T-helper 1 cell treated with Interleukin-12 subunit alpha and Interleukin-12 subunit beta and Interleukin-4 antibody, amounts not matched to agents 30 ng/mL and 1 ng/mL, for 36 hours (primary cell): ENCODE data around the gene ENPP1. TPM values are rescaled to one million over a fixed set of nuclear protein-coding genes. Genes with fewer than 3 reads are reported as not detected.

Source experiments
- intact Hi-C: fragments of 100-400 bp; cut with micrococcal nuclease; formaldehyde crosslinking; loops from one replicate; pipeline ENCODE4 v1.15.1; 2024
- total RNA-seq: library from RNA; stranded (reverse); gene quantifications from 2 replicates; pipeline ENCODE4 v1.2.3, GENCODE V29; 2022

The ENPP1 gene
- 0.24 and 0.27 TPM in 2 replicates for total RNA-seq

DNA sequence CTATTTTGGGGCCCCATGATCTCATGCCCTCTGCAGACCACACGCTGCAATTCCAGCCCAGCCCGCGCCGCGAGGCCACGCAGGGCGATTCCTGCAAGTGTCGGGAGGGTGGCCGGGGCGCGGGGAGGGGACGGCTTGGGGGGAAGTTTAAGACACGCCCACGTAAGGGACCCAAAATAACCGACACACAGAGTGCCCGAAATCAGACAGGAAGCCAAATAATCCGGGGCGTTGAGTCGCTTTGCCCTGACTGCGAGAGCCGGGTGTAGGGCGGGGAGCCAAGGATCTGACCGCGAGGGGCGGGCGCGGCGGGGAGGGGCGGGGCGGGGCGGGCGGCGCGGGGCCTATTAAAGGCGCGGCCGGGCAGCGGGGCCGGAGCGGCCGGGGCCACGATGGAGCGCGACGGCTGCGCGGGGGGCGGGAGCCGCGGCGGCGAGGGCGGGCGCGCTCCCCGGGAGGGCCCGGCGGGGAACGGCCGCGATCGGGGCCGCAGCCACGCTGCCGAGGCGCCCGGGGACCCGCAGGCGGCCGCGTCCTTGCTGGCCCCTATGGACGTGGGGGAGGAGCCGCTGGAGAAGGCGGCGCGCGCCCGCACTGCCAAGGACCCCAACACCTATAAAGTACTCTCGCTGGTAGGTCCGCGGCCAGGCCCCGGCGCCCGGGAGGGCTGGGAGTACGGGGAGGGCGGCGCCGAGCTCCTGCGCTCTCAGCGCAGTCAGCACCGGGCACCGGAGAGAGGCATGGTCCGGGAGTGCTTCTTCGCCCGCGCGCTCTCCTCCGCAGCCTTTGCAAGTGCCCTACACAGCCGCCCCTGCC lies at the start of gene ENPP1:
ENPP1 (plus strand) TSS at position 377 of the 816 bp plus-strand sequence; CDS start at position 393, 16 bp downstream.
- intact Hi-C loops: loop anchor here (5.0 kb wide), 1 partner anchor 181 kb away; the partner anchor contains the start of gene MED23

DNA sequence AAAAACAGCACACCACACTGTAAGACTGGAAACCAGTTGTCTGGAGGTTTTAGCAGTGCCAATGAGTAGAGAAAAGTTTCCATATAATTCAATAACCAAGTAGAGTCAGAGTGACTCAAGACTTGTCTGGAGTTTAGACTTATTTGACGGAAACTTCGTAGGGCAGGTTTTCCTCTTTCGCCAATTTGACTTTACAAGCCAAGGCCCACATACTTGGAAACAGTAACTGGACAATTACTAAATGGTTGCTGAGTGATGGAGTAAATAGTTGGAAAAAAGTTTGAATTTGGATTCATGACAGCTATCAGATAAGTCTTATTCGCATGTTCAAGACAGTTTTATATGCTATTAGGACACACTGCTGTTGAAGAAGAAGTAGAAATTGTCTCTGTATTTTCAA lies 48.9 kb upstream of the ENPP1 start:
- intact Hi-C loops: no loop called here

DNA sequence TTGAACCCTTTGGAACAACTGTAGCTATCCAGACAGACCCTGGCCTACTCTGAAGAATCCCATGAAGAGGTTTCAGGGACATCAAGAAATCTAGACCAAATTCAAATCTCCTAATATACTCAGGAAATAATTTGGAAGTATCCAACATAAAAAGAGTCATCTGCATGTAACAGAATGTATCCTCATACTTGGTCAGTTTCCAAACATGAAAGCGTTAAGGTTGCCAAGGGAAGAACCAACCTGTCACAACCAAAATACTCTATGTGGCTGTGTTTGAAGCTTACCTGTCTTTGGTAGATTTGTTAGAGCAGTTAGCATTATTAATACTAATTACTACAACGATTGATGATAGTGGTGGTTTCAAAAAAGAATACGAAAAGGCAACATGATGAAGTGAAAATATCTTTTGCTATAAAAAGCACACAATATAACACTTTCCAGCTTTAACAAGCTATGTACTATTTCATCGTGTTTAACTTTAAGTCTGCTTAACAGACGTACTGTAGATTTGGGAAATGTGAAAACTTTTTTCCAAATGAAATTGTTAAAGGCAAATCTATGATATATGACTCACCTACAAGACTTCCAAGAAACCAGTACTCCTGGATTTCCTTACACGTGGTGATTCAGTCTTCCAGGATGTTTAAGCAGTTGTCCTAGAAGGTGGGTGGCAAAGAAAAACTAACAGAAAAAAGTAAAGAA lies 46.6 kb upstream of the ENPP1 start:
- intact Hi-C loops: no loop called here

DNA sequence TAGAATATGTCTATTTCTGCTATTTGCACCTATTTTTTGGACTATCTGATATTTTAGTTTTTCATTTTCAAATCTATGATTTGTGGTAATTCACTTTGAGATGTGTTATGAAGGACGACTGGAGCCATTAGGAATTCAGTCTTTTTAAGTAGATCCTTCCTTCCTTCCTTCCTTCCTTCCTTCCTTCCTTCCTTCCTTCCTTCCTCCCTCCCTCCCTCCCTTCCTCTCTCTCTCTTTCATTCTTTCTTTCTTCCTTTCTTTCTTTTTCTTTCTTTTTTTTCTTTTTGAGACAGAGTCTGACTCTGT lies 46.1 kb upstream of the ENPP1 start:
- intact Hi-C loops: no loop called here

- intact Hi-C loops: no loop called here
Observed at GRCh38 chr6:131762984-131763383, 44.8 kb upstream of the ENPP1 start.

DNA sequence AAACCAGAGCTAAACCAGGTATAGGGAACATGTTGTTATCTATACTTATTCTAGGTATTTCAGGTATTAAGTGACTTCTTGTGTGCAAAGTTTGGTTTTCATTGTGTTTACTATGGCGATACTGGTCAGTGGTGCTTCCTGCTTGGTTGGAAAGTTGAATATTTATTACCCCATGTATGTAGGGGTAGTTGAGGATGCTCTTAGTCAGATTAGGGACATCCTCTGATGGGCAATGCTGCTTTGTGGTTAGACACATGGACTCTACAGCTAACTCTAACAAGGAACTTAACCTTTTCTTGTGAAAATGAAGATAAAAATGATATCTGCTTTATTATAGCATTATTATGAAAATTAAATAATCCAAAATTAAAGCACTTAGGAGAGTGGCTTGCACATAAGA lies 44.1 kb upstream of the ENPP1 start:
- intact Hi-C loops: no loop called here

- intact Hi-C loops: no loop called here
Observed at GRCh38 chr6:131764350-131764749, 43.5 kb upstream of the ENPP1 start.

DNA sequence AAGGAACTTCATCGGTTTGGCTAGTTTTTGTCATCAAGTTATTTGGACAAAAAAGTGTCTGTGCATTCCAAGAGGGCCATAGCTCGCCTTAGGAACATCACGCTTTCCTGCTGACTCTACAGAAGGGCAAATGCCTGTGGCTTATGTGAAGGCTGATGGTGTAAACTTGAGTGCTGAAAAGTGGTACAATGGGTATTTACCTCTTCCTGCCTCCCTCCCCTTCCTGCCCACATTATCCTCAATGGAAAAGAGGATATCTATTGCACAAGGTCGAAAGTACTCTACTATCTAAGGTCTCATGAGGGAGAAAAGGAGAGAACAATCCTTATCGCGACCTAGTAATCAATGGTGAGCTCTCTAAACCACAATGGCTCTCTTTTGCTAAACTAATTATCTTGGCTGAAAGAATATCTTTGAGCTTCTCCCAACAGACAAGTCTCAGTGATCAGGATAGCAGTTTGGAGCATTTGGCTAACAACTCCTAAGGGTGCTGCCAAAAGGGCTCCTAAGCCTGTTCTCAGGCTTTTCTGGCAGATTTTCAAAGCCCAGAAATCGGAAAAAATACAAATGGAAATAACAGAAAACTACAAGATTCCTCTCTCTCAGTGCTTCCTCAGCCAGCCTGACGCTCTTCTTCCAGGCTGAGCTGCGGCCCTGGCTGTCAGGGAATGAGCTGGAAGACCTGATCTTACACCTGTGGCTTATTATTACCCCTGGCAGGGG lies 42.6 kb upstream of the ENPP1 start:
- intact Hi-C loops: no loop called here

GRCh38 chr6:131765804-131766135 lies 42.0 kb upstream of the ENPP1 start:
- intact Hi-C loops: no loop called here

GRCh38 chr6:131766631-131767030 lies 41.2 kb upstream of the ENPP1 start:
- intact Hi-C loops: no loop called here

GRCh38 chr6:131768964-131769363 lies 38.9 kb upstream of the ENPP1 start:
- intact Hi-C loops: no loop called here

GRCh38 chr6:131769385-131770141 lies 38.3 kb upstream of the ENPP1 start:
- intact Hi-C loops: no loop called here

DNA sequence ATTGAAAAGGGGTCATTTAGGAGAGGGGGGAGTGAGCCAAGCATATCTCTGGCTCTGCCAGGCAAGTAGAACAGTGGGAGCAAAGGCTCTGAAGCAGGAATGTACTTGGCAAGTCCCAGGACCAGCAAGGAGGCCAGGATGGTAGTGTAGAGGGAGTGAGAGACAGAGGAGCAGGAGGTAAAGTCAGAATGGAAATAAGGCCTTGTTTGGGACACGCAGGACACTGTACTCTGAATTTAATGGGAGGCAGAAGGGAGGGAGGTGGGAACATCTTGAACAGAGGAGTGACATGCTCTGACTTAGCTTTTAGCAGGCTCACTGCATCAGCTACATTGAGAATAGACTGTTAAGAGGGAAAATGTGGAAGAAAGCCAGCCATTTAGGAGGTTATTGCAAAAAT lies 37.0 kb upstream of the ENPP1 start:
- intact Hi-C loops: no loop called here

- intact Hi-C loops: no loop called here
Observed at GRCh38 chr6:131773284-131773950, 34.4 kb upstream of the ENPP1 start.

GRCh38 chr6:131775886-131776285 lies 31.9 kb upstream of the ENPP1 start:
- intact Hi-C loops: no loop called here

GRCh38 chr6:131776985-131777384 lies 30.8 kb upstream of the ENPP1 start:
- intact Hi-C loops: no loop called here

DNA sequence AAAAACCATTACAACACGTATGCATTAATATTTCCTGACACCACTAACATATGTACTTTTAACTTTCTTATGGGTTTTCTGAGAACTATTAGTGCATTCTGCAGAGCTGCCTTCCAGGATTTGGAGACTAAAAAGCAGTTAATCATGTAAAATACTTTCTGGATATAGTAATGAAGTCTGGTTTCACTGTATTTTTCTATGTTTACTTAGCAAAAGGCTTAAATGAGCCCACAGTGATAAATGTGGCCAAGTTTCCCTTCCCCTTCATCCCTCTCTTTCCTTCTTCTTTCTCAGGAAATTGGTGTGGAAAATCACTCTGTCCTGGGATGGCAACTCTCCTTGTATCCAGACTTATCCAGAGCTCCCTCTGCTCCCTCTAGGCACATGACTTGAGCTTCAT lies 29.7 kb upstream of the ENPP1 start:
- intact Hi-C loops: no loop called here

- intact Hi-C loops: no loop called here
Observed at GRCh38 chr6:131779304-131779703, 28.5 kb upstream of the ENPP1 start.

DNA sequence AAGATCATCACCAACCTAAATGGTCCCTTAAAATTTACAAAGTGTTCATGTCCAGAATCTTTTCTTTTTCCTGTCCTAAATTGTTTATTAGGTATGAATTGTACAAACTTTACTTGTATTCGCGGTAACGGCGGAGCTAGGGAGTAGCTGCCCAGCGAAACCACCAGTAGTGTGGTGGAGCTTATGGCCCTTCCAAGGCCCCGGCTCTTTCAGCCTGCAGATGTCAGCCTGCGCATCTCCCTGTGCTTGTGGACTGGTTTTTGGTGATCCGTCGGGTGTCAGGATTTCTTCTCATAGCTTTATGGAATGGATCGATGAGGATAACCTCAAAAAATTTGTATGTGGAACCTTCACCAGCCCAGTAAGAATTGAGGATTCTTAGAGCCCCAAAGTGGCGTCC lies 27.2 kb upstream of the ENPP1 start:
- intact Hi-C loops: no loop called here

DNA sequence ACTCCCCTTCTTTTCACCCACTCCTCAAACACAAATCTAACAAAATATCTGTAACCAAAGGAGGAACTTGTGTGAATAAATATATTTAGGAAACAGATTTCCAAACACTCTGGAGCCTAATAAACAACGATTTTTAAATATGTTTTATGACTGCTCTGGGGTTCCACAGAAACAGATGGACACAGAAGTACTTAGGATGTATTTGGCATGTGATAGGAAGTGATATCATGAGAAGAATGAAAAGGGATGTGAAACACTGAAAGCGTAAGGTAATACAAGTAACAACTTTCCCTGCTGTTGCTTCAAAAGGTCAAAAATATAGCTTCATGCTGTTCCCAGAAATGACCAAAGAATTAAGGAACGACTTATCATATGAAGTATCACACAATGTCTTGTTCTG lies 26.1 kb upstream of the ENPP1 start:
- intact Hi-C loops: loop anchor here (1.0 kb wide), 1 partner anchor 129 kb away; no protein-coding TSS in a partner anchor

DNA sequence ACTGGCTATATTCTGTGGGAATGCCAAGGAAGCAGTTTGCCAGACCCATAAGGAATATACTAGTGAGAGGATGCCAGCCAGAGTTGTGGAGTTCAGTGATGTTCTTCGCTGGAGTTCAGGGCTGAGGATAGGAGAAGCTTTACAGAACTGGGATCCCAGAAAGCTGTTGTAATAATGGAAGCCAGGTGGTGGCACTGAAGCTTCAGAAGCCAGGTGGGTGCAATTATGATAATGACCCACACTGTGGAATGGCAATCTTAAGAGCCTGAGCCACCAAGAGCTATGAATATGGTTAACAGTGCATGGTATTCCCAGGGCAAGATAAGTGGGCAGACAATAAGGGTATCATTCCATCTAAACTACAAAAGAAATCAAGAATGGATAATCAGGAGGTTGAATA lies 25.1 kb upstream of the ENPP1 start:
- intact Hi-C loops: loop anchor here (1.0 kb wide), 1 partner anchor 128 kb away; no protein-coding TSS in a partner anchor
